HG03039 (cell line): Measurements from ENCODE around the gene LAMP5.
A peak's percentile ranks its signal among the peaks of the same experiment; 100 is the strongest.

Experiments
- ATAC-seq: cut with Tn5 transposase; IDR thresholded peaks from one replicate; pipeline ENCODE4 v1.9.1; 2021; ENCODE audit warnings: mild to moderate bottlenecking, moderate library complexity; ENCODE audit not compliant: unreplicated experiment

The LAMP5 gene

DNA sequence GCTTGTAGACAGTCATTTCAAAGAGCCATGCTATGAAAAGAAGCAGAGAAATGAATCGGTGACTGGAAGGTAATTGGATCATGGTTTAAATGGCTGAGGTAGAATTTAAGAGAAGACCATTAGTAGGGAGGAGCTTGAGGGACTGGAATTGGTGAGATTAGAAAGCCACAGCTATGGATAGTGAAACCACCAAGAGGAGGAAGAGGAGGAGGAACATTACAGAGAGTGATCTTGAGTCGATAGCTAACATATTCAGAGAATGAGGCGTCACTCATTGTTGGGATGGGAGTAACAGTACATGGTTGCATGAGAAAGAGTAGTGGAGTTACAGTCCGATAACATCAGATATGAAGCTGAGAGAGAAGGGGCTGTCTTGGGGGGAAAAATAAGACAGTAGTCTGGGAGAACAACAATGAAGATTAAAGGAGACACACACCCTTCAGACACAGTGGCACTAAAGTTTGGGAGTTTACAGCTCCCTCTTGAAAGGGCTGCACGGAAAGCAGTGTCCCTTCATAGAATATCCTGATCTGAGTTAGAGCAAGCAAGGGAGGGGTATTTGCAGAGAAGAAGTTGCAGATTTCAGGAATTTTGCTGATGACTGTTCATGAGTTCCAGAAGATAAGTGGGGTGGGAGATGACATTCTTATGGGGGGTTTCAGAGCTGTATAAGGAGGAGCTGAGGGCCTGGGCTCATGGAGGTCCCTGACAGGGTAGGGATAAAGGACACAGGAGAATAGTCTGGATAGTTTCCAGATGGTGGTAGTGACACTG, 15.1 kb upstream of the LAMP5 start:
- no peak for ATAC-seq

DNA sequence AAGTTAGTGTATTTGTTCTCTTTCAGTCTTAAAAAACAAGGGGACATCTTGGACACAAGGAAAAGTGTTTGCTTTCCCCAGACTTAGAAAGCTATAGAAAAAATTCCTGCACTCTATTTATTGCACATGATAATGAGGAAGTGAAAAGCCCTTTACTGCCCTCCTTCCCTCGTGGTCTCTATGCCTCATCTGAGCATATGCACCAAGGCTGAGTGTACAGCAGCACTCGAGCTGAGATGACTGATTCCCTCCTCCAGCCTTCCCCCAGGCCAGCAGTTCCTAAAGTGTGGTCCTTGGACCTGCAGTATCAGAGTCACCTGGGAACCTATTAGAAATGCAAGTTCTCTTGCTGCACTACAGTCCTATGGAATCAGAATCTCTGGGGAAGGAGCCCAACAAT, 14.3 kb upstream of the LAMP5 start:
- ATAC-seq: peak; percentile 64

DNA sequence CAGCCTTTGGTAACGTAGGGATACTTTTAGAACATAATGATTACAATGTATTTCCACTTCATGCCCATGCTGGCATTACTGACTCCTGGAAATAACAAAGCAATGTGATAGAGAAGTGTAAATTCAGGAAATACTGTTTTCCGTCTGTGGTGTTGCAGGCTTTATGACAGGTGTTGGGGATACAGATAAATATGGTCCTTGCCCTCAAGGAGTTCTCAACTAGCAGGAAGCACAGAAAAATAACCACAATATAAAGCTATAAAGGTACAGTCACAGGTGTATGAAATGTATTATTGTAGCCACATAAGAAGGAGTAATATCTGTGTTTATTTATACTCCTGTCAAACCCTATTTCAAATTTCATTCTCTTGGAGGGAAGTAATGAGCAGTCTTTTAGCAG, 12.9 kb upstream of the LAMP5 start:
- no peak for ATAC-seq

DNA sequence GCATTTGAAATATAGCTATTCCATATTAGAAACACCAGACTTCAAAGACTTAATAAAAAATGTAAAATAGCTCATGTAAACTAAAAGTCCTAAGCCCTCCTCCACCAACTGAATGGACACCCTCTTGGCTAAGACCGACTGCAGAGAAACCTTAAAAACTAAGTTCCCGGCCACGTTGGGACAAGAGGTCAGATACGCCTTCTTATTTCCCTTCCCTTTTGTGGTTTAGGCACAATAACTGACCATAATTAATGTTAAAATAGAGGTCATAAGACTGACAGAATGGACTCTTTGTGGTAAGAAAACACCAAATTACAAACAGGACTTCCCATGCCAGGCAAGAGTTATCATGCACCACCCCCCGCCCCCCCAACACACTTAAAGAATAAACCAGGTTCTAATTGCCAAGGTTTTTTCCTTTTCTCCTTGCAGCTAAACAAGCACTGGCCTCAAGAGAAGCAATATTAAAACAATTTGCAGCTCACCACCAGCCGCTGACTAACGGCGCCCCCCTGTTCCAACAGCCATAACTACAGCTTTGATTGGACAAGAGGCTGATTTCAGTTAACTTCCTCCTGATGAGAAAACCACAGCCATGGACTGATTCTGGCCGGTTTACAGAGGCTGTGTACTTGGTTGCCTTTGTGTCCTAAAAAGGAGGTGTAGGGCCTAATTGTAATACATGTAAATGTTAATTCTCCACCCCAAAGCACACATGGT, 10.7 kb upstream of the LAMP5 start:
- no peak for ATAC-seq

DNA sequence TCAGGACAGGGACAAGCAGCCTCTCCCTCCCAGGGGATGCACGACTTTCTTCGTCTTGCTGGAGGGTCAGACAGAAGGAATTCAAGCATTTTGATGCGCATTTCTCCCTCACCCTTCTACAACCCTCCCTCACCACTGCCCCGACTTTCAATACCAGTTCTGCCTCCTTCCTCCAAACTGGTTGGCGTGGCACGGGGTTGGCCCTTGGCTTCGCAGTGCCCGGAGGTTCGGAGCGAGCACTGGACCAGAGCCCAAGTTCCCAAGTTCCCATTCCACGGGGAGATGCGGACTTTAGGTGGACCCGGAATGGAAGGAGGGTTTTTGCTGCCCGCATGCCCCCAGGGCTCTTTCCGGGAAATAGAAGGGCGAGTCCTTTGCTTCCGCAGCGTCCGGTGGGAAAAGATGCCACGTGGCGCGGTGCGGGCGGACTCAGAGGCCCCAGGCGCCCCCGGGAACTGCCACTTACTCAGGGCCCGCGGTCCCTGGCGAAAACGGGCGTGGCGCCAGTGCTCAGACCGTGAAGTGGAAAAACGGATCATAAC, 8.0 kb upstream of the LAMP5 start:
- ATAC-seq: no peak

DNA sequence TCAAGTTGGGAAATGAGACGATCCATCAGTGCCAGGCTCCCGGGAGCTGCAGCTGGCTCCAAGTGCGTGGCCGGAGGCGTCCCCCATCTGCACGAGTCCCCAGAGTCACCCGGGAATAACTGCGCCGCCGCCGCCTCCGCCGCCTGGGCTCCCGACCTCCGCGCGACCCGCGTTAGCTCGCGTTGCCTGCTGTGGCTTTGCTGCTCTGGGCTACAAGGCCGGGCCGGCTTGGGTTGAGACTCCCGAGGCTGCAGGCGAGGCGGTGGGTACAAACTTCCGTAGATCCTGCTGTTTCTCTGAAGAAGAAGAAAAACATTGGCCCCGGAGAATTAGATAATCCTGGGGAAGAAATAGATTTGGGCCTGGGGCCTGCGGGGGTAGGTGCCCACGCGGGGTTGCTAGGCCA, 7.4 kb upstream of the LAMP5 start:
- ATAC-seq: no peak

DNA sequence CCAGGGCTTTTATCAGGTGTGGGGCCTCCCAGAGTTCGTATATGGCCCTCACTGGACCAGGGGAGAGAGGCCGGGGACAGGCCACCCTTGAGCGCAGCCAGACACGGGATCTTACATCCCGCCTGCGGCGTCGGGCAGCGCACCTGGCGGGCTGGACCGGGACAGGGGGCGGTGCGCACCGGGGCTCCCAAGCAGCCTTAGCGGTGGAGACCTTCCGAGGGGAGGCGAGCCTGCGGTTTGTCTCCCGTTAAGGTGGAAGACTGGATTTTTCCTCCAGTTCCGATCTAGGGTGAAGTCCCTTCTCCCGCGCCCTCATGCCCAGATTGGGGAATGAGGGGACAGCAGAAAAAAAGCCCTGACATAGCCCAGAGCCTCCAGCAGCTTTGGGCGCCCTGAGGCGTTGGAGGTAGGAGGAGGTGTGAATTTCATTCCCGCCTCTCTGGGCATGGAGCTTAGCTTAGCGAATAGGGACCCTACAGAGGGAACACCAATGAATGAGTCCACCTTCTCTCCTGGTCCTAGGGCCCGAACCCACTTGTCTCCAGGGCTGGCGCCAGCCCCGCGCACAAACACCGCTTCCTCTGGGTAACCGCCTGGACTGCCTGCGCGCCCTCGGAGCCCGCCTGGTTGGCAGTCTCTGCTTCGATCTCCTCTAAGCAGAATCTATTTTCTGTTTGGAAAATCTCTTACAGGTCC, 6.7 kb upstream of the LAMP5 start:
- no peak for ATAC-seq

DNA sequence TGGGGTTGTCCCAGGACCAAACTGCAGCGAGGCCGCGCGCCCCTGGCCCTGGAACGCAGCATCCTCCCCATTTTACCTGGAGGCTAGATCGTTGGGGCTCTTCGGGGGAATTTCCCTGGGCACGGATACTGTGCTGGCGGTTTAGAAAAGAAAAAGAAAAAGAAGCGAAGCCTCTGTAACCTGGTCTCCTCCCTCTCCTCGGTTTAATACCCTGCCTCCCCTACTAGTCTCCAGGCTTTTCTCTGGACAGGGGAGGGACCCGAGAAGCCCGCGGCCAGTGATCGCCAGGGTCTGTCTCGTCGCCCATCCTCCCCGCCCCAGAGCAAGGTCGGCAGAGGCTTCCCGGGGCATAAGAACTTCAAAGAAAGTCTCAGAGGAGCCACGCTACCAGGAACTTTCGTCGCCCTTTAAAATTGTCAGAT, 6.1 kb upstream of the LAMP5 start:
- no peak for ATAC-seq

DNA sequence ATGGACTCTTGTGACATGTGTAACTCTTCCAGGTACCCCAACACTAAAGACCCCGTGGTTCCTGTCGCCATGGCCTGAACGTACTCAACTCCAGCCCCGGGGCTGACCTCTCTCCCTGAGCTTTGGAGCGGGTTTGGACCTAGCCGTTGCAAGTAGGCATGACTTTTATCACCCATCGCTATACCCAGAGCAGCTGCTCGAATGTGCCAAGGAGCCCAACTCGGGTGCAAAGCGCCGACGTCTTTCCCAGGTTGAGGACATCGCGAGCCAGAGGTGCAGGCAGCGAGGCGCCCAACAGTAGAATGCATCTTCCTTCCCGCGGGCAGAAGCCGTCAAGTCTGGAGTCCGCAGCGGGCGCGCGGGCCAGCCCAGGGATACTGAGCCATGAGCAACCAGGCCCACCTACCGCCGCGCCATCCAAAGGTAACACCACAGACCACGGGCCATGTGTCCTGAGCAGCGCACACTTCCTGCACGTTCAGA, 5.7 kb upstream of the LAMP5 start:
- ATAC-seq: no peak

DNA sequence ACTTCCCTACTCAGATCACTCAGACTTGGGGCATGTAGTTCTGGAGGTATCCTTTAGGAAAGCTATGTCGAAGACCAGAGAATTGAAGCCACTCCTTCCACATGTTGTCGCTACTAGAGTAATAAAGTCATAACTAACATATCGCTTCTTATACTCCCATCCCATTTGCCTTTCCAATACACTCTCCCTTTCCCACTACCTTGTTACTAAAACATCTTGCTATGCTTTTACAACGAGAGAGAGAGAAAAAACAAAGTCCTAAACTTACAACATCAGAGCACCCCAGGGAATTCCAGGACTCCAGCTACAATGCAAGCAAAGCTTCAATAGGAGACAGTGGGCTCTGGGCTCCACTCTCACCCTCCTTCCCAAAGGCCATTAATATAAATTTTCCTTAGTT, 5.1 kb upstream of the LAMP5 start:
- ATAC-seq: no peak

DNA sequence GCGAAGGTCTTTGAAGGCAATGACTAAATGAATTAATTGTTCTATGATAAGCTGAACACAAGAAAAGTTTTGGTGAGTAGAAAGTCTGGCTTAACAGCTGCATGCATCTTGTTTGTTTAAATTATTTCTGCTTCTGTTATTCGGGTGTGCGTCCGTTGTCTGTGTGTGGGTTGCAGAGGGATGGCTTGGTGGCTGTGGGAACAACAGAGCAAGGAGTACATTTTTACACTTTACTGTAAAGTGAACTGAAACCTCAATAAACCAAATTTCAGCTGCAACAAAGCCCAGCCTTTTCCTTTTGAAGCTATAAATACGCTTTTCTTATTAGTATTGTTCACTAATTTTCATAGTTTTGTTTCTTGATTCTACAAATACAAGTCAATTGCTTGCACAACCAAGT, 3.5 kb upstream of the LAMP5 start:
- peak; percentile 45 for ATAC-seq

DNA sequence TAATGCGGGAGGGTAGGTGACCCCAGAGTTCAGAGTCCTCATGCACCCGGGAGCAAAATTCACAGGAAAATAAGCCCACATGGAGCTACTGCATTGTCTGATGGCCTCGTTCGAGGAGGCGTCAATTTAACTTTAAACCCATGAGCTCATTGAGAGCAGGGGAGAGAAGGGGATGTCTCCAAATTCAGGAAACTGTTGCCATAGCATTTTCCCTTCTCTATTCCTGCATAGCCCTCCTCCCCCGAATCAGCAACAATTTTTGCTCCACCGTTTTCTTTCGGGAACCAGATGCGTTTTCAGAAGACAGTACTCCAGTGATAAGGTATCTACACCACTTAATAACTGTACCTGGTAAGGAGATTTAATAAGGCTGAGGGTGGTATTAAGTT, 324 bp upstream of the LAMP5 start:
- ATAC-seq: no peak

DNA sequence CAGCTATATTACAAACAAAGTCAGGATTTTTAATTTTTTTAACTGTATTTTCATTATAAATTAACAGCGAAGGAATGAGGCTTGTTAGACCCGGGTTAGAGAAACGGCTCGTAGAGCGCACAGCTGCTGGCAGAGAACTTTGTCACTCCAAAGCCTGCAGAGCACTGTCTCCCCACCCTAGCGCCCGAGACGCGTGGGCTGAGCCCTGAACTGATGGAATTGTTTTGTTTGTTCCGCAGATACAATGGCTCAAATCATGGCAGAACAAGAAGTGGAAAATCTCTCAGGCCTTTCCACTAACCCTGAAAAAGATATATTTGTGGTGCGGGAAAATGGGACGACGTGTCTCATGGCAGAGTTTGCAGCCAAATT, 810 bp downstream of the LAMP5 start:
- no peak for ATAC-seq

DNA sequence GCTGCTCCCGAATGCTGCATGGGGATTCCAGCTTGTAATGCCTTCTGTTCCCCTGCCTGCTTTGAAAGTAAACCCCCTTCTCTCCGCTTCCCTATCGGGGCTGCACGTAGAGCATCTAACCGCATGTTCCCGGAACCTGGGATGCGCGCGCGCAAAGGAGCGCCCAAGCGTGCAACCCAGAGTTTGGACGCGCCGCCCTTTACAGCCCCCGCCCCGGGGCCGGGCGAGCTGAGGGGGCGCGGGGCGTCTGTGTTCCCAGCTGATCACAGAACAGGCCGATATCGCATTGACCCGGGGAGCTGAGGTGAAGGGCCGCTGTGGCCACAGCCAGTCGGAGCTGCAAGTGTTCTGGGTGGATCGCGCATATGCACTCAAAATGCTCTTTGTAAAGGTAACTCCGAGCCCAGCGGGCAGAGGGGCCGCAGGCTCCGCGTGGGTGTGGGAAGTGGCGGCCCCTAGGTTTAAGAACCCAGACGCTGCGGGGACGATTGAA, 1.4 kb downstream of the LAMP5 start:
- ATAC-seq: no peak

DNA sequence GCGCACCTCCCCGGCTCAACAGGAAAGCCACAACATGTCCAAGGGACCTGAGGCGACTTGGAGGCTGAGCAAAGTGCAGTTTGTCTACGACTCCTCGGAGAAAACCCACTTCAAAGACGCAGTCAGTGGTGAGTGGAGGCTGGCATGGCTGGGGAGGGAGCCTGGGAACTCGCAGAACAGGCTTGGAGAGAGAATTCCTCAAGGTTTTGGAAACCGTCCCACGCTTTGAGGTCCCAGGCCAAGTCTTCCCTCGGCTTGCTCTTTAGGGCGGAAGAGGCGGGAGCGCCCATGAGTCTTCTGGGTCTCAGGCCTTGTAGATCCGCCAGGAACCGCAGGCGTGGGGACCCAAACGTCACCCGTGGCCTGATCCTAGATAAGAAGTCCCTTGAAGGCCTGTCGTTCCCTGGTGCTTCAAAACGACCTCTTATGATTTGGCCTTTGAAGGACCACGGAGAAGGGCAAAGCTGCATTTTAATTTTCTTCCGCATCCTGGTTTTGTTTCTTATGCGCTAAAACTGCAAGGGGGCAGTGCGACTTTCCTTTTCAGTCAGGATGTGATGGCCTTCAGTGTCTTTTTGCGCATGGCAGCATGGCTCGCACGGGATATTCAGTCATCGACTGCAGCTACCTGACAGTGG, 2.0 kb downstream of the LAMP5 start:
- ATAC-seq: no peak

DNA sequence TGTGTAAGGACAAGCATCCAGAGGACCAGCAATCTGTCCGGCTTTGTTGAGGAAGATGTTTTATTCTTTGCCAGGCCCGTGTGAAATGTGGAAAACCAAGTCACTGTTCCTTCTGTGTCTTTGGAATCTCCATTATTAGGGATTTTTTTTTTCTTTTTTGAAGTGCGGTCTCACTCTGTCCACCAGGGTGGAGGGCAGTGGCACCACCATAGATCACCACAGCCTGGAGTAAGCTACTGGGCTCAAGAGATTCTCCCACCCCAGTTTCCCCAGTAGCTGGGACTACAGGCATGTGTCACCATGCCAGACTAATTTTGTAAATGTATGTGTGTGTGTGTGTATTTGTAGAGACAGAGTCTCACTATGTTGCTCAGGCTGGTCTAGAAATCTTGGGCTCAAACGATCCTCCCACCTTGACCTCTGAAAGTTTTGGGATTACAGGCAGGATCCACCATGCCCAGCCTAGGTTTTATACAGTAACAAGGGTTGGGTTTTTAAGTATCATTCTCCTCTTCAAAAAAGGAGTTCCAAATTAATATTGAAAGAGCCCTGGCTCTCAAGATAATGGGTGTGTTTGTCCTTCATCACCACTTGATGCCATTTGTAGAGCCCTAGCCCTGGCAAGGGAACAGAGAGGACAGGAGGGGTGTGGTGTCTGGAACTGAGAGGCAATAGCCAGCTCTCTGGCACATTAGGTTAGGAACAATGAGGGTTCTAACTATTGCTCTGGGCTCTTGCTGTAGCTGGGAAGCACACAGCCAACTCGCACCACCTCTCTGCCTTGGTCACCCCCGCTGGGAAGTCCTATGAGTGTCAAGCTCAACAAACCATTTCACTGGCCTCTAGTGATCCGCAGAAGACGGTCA, 3.1 kb downstream of the LAMP5 start:
- no peak for ATAC-seq

DNA sequence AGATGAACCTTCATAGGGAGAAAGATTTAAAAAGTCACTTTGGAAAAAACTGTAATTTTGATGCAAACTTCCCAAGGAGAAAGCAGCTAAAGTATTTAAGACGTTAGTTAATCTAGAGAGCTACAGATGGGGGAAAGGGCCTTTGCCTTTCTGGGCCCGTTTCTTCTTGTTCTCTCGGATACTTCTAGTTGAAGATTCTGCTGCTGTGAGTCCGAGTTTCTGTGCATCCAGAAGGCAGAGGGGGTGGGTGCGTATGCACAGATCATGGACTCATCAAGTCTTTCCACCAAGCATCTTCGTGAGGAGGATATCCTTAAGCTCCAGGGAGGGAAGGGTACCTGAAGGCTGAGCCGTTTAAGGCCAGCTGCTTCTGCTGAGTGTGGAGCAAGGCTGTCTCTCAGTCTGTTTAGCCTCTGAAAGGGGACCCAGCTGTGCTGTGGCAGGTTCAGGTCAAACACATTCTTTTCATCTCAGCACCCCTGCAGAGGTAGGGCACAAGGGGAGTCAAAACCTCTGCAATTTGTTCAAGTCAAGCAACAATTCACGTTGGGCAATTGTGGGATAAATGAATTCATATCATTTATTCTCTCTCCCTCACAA, 4.3 kb downstream of the LAMP5 start:
- ATAC-seq: no peak

DNA sequence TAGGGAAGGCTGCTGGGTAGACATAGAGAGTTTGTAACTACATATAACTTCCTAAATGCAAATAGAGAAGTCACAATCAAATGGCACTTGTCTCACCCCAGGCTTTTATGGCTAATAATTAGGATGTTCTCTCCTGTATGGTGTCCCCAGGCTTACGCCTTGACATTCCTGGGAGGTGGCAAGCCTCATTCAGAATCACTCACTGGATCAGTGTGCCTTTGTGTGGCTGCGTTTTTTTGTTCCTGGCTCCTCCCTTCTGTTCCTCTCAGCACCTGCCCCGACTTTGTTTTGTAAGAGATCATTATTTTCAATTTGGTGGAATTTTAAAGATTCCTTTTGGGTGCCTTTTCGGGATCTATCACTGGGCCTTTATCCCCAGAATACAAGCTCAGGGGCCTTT, 5.7 kb downstream of the LAMP5 start:
- ATAC-seq: no peak

DNA sequence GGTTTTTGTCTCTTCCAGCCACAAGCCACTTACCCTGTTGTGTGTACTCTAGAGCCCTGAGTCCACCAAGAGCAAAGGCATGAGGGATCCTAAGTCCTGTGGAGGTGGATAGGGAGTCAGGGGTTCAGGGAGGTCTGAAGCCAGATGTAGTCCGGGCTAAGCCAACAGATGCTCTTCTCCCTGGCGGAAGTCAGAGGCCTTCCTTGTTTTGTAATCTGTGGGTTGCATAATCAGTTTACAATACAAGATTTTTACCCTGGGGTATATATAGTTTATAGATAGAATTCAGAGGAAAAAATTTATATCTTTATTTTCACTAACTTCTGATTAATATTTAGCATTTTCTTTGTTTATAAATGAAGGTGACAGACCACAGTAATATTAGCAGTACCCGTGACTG, 9.2 kb downstream of the LAMP5 start:
- ATAC-seq: no peak

DNA sequence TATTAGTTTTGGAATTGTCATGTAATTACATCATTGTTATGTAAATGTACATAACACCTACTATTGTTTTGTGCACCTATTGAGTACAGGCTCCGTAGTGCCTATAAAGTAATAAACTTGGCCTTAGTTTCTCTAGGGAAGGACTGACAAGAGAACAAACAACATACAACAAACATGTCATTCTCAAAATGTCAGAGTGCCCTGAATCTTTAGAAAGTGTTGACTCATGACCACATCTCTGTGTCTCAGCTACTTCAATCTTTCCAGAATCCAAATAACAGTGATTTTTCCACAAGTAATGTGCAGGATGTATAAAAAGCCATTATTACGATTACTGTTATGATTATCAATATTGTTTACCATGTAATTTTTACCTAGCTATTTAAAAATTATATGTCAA, 17.2 kb downstream of the LAMP5 start:
- no peak for ATAC-seq
